Measurements from ENCODE around the gene KXD1.

KXD1 gene

DNA sequence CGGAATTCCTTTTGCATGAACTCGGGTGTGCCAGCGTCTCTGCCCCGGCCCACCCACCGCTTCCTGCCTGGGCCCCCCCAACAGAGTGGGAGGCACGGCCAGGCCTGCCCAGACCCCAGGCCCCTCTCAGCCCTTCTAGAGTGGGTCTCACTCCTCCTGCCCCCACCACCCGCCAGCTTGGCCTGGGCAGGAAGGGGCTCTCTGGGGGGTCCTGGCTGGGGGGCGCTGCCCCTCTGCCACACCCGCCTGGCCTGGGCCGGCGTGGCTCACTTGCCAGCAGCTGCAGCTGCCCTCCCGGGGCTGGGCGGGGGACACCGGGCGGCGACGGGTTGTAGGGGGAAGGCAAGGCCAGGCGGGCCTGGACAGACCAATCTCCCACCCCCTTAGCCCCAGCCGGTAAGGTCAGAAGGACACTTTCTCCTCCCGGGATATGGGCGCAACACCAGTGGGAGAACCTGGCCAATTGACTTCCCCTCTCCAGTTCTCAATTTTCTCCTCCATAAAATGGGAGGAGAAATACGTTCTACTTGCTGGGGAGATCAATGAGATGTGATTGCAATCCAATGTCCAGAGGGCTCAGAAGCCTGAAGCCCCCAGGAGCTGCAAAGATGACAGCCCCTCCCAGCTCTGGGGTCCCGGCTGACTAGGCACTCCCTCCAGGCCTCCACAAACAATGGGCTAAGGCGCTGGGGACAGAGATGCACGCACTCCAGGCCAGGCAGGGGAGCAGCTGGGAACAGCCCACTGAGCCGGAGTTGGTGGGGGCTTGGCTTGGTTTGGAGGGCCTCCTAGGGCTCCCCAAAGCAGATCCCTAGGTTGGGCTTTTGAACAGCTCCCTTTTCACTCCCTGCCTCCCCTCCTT is 46.5 kb downstream of the KXD1 start:
- no peak for DNase-seq

- DNase-seq = no peak
These were observed 47.1 kb downstream of the KXD1 start for GRCh38 chr19:18604820-18605159.

DNA sequence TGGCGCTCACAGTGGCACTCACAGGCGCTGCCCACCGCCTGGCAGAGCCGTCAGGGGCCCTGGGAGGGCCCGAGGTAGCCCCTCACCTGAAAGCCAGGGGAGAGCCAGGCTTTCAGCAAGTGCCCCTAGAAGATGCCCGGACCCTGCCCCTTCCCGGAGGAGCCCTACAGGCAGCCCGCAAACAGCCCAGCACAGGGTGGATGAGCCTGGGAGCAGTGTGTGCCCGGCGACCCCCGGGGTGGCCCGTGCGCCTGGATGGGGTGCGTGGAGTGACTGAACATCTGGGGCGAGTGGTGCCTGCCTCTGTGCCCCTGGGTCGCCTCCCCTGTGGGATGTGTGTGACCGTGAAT is 47.5 kb downstream of the KXD1 start:
- DNase-seq = no peak

DNA sequence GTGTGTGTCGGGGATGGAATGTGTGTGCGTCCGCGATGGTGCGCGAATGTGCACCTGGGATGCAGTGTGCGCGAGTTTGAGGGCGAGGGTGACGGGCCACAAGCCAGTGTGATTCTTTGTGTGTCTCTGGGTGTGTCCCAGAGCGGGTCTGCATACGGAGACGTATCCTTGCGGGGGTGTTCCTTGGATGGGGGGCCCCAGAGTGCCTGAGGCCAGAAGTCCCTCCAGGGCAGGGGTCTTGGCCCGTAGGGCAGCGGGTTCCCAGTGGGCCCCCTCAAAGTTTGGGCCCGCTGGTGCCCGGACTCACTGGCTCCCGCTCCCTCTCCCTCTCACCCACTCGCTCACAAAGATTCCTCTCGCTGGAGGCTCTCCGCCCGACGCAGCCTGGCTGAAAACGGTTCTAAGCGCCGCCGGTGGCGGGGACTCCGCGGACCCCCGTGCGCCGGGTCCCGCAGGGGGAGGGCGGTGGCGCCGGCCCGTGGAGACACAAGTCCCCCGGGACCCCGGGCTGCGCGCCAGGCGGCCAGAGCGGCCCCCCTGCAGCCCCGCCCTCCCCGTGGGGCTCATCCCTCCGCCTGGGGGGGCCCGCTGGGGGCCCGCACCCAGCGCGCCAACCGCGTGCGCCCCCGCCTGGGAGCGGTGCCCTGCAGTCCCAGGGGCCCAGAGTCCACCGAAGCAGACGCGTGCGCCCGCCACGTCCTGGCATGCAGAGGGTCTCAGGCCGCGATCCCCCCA is 48.0 kb downstream of the KXD1 start:
- DNase-seq = no peak

GRCh38 chr19:18606281-18607225 is 48.9 kb downstream of the KXD1 start, which contains the start of gene CRLF1:
TSS of gene CRLF1 (minus strand) at chr19:18606799. CDS start at chr19:18606656, 143 bp downstream.
- no peak for DNase-seq

DNA sequence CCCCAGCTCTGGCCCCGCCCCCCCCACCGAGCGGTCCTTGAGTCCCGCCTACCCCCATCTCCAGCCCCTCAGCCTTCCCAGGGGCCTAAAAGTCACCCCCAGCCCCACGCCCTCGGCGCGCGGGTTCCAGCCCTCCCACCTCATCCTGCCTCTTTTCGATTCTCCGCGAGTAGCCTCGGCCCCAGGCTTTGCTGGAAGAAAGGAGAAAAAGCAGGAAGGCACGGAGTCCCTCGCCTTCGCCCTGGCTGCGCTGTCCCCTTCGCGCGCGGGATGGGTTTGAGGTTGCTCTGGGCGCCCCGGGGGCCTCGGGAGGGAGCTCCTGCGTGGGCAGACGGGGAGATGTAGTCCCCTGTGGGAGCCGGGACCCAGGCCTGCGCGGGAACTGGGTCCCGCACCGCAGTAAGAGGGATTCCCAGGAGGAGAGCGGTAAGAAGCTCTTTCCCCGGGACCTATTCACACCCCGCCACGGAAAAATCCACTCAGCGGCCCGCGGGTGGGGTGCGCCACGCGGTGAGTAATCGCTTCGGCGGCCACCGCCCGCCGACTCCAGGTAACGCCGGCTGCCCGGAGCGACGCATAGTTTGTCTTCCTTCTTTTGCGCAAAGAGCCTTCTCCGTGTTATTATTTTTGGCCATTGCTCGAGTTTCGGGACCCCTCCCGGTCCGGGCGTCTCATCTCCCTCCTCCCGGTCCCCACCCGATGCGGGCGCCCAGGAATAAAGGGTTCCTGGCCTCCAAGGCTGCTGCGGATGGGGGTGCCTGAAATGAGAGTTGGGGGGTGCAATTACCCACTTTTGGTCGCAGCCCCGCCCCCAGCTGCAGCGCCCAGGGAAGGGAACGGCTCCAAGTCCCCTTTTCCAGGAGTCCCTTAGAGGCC is 49.8 kb downstream of the KXD1 start:
- DNase-seq = no peak

GRCh38 chr19:18608102-18608804 is 50.6 kb downstream of the KXD1 start:
- DNase-seq = no peak

- DNase-seq = no peak
These were observed 51.4 kb downstream of the KXD1 start for GRCh38 chr19:18608805-18609716.

DNA sequence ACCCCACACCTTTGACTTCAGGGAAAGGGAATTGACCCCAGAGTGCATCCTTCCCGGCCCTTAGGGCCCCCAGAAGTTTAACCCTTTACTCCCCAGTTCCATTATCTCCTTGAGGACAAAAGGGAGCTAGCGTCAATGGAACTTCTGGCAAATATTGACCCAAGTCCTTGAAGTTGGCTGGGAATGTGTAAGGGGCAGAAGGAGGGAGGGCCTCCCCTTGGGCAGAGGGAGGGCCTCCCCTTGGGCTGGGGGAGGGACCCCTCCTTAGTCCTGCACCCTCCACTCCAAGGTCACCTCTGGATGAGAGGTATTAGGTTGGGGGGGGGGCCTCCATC is 52.0 kb downstream of the KXD1 start:
- no peak for DNase-seq

GRCh38 chr19:18610245-18610555 is 52.5 kb downstream of the KXD1 start:
- no peak for DNase-seq

DNA sequence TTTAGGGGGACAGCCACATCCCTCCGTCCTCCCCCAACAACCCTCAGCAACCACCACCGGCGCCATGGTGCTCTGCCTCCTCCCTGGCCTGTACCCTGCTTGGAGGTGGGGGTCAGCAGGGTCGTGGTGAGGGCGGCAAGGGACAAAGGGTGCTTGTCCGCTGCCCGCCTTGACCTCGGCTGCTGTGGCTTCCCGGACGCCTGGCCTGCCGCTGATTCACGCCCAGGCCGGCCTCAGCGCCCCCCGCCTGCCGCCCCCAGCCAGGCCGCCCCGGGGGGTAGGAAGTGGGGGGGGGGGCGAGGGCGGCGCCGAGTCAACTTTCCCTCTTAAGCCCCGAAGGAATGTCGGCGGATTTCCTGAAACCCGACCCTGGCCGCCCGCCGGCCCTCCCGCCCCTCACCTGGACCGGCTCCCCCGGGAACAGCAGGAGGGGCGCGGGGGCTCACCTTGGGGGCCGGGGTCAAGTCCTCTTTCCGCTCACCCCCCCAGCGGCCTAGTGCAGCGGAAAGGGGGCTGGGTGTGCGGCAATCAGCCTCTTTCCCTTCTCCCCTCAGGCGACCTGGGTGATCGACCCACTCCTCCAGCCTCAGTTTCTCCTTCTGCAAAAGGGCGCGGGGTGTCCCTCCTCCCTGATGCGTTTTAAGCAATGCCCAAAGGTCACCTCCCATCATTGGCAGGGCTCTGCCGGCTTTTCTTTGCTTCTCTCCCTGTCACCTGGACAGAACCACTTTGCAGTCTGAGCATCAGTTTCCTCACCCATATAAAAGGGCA is 53.1 kb downstream of the KXD1 start:
- DNase-seq = no peak

- DNase-seq = no peak
These were observed 53.8 kb downstream of the KXD1 start for GRCh38 chr19:18611327-18612050.

- no peak for DNase-seq
These were observed 54.5 kb downstream of the KXD1 start for GRCh38 chr19:18612051-18612771.

- peak; percentile 52 to 55 for DNase-seq
These were observed 55.3 kb downstream of the KXD1 start, which contains the start of gene TMEM59L for GRCh38 chr19:18612772-18613588. TSS of gene TMEM59L (plus strand) at chr19:18612870. CDS start at chr19:18612959, 89 bp downstream.

- DNase-seq = no peak
These were observed 56.0 kb downstream of the KXD1 start for GRCh38 chr19:18613589-18614234.

DNA sequence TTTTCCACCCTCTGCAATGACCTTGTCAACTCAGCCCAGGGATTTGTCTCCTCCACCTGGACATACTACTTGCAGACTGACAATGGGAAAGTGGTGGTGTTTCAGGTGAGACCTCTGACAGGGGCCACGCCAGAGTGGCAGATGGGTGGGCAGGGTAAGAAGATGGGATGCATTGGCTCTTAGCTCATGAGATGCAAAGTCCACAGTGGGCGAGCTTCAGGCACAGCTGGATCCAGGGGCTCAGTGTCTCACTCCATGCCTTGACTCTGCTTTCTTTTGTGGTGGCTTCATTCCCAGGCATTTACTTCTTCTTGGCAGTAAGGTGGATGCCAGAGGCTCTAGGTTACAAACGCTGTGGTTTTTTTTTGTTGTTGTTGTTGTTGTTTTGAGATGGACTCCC is 58.4 kb downstream of the KXD1 start:
- DNase-seq = no peak

DNA sequence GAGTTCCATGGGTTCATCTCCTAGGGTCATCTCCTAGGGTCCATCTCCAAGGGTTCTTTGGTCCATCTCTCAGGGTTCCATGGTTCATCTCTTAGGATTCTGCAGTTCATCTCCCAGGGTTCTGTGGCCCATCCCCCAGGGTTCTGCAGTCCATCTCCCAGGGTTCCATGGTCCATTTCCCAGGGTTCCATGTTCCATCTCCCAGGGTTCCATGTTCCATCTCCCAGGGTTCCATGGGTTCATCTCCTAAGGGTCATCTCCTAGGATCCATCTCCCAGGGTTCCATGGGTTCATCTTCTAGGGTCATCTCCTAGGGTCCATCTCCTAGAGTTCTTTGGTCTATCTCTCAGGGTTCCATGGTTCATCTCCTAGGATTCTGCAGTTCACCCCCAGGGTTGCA is 59.9 kb downstream of the KXD1 start:
- DNase-seq = no peak
